HS-5 (cell line): Measurements from ENCODE around the gene CBFA2T2.
"Not testable (repeated sequence)": the region's sequence is repeated elsewhere in the genome, so short reads cannot be mapped to it uniquely, and the experiment has no call there.

Experiments
- DNase-seq: peaks from one replicate; pipeline ENCODE4 v3.0.0-alpha.2; 2012; ENCODE audit warnings: low read depth

Gene CBFA2T2

GRCh38 chr20:33490023-33490933 is at the start of gene CBFA2T2:
Gene CBFA2T2, plus strand, starts transcription at chr20:33490096. Its CDS starts 172 bp downstream, at chr20:33490268.
- DNase-seq, result peak; percentile 18

DNA sequence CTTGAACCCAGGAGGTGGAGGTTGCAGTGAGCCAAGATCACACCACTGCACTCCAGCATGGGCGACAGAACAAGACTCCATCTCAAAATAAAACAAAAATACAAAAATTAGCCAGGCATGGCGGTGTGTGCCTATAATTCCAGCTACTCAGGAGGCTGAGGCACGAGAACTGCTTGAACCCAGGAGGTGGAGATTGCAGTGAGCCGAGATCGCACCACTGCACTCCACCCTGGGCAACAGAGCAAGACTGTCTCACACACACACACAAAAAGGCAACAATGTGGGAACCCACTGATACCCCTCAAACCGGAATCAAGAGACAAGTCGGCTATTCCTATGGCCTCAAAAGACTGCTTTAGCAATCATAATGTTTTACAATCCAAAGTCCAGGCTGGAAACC is 49.3 kb upstream of the CBFA2T2 start:
- DNase-seq, result not testable (repeated sequence)

DNA sequence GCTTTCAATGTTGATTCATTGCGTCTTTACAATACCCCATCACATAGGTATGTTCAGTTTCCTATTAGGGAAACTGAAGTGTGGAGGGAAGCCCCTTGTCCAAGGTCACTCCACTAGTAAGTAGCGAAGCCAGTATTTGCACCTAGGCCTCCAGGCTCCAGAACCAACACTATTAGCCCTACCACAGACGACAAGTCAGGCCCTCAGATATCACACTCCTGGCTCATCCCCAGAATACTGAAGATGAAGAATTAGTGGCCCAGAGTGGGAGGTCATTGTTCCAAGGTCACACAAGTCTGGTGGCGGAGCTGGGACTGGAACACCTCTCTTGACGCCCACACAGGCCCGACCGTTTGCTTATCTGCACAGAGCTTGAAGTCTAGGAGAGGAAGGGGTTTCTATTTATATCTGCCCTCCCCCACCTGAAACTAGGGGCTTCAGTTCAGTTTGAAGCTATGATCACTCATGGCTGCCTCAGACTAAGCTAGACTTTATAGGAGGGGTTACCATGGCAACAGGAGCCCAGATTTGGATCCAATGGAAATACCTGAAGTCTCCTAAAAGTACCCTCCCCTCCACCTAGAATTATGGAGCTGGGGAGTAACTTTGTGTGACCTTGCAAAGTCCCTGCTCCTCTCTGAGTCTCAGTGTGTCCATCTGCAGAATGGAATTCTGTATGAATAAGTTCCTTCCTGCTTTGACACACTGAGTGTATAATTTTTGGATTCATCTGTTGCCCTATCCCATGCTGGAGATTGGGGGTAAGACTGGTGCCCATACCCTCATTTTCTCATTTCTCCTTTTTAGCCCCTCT is 48.5 kb upstream of the CBFA2T2 start:
- DNase-seq, result no peak

- no peak for DNase-seq
Measured at GRCh38 chr20:33442136-33443005, 47.5 kb upstream of the CBFA2T2 start.

DNA sequence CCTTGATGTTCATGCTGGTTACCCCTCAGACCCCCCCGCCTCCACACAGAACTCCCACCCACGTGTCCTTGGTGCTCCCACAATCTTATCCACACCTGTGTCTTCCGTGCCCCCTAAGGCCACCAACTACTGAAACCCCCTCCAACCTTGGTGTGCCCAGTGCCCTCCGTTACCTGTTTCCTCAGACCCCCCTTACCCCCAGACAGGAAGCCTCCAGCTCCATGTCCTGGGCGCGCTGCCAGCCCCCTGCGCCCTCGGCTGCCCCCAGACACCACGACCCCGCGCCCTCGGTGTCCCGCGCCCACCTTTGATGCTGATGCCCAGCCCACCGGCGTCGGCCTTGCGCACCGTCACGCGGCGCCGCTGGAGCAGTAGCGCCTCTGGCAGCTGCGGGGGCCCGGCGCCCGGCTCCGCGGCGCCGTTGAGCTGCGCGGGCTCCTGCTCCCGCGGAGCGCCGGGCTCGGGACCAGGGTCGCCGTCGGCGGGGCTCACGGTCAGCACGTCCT is 46.8 kb upstream of the CBFA2T2 start:
- DNase-seq, result no peak

- DNase-seq, result peak; percentile 46
Measured at GRCh38 chr20:33443512-33444239, 46.2 kb upstream of the CBFA2T2 start, which contains the start of gene SNTA1. Gene SNTA1, minus strand, starts transcription at chr20:33443763. Its CDS starts 143 bp downstream, at chr20:33443620.

DNA sequence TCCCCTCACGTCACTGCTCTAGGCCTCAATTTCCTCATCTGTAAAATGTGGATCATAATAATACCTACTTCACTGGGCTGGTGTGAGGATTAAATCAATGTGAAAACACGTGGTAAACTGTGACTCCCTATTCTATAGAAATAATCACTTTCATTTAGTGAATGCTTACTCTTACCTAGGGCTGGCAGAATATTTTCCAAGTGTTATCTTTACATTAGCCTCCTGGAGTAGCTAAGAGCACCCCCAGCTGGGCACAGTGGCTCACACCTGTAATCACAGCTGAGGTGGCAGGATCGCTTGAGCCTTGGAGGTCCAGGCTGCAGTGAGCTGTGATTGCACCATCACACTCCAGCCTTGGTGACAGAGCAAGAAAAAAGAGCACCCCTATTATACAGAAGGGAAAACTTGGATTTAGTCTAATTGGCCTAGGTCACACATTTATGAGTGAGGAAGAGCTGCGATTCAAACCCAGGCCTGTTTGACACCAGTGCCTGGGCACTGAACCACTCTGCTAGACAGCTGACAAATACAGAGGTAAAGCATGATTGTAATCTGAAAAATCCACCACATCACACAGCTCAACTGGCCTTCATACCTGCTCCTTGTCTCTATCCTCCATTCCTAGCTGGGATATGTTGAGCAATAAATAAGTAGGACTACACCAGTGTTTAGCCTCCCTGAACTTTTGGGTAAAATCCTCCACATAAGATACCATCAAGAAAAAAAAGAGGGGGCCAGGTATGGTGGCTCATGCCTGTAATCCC is 44.9 kb upstream of the CBFA2T2 start:
- DNase-seq, result no peak

- DNase-seq, result no peak
Measured at GRCh38 chr20:33445881-33446625, 43.8 kb upstream of the CBFA2T2 start.

DNA sequence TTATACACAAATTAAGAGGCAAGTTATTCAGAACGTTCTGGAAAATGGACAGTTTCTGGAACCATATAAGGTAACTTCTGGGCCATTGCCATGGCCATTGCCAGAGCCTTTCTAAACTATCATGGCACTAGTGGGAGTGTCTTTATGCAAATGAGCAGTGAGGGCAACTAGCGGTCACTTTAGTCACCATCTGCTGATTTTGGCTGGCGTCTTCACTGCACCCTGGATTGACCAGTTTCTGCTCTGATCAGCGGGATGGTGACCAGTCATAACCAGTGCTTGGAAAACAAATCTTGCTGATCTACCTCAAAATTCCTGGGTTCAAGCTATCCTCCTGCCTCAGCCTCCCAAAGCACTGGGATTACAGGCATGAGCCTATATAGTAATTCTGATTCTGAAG is 39.0 kb upstream of the CBFA2T2 start:
- DNase-seq, result no peak

DNA sequence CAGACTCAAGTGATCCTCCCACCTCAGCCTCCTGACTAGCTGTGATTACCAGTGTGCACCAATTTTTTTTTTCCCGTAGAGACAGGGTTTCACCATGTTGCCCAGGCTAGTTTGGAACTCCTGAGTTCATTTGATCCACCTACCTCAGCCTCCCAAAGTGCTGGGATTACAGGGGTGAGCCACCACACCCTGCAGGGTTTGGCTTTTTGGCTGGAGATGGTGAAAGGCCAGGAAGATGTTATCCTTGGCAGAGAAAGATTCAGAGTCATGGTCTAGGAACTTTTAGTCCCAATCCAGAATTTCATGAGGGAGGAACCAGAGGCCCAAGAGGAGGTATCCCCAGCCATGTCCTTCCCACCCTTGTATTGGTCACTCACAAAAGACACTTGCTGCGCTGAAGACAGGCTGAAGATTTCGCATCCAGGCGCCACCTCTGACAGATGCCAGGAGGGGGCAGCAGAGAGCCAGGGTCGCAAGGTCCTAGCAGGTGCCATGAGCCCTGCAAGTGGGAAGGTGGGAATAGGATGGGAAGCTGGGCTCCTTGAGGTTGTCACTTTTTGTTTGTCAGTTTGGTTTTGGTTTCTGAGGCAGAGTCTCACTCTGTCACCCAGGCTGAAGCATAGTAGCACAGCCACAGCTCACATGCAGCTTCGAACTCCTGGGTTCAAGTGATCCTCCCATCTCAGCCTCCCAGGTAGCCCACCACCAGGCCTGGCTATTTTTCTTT is 32.8 kb upstream of the CBFA2T2 start:
- peak; percentile 38 for DNase-seq

DNA sequence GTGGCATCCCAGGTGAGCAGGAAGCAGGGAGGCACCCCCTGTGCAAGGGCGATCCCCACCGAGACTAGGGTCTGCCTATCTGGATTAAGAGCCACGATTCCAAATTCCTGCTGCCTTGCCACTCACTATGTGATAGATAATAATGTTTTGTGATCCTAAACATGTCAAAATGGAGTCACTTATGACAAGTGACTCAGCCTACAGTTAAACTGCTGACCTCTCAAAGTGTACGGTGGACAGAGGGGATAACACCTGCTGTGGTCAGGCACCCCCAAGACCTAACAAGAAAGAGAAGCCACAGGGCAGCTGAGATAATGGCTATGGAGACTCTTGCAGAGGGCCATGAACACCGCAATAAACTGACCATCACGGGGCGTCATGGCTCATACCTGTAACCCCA is 30.3 kb upstream of the CBFA2T2 start:
- no peak for DNase-seq

- DNase-seq, result no peak
Measured at GRCh38 chr20:33460711-33461110, 29.2 kb upstream of the CBFA2T2 start.

- DNase-seq, result no peak
Measured at GRCh38 chr20:33463332-33464101, 26.4 kb upstream of the CBFA2T2 start.

GRCh38 chr20:33464759-33465158 is 25.1 kb upstream of the CBFA2T2 start:
- not testable (repeated sequence) for DNase-seq

- no peak for DNase-seq
Measured at GRCh38 chr20:33465481-33466302, 24.2 kb upstream of the CBFA2T2 start.

GRCh38 chr20:33466303-33466646 is 23.6 kb upstream of the CBFA2T2 start:
- no peak for DNase-seq

DNA sequence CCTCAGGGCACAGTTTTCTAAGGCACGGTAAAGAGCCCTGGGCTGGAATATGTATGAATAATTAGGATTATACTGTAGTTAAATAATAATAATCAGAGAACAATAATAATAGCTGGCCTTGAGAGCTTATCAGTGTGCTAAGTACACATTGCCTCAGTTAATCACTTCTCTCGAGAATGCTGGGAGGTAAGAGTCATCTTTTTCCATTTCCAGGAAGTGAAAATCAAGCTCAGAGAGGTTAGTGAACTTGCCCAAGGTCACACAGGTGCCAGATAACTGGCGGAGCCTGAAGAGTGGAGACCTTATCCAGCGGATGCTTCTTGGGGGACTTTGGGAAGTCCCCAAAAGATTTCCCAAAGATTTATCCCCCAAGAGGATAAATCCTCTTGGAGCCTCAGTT is 19.4 kb upstream of the CBFA2T2 start:
- DNase-seq, result no peak
